MM.1S (cell line): Measurements from ENCODE around the gene PRTG.

Source experiments
- CTCF ChIP-seq: fragments of 300-600 bp; sonication (generic); IDR thresholded peaks from 2 replicates; pipeline ENCODE4 v1.5.1; 2016; ENCODE audit warnings: antibody characterized with exemption, low read length, mixed read lengths
- EZH2 ChIP-seq: fragments of 300-600 bp; sonication (generic); optimal IDR thresholded peaks from 2 replicates; pipeline ENCODE3; 2017; ENCODE audit warnings: low read depth, mild to moderate bottlenecking, antibody characterized with exemption, low read length, mixed read lengths

- no peak for TF ChIP-seq CTCF
- TF ChIP-seq EZH2, result no peak
These were observed 153.7 kb downstream of the PRTG start for GRCh38 chr15:55589287-55589686.
